Chondrocyte (in vitro differentiated cells): ENCODE data around the gene EPB41L4A. TPM values are rescaled to one million over a fixed set of nuclear protein-coding genes. Genes with fewer than 3 reads are reported as not detected.

Source experiments
- DNase-seq: peaks from one replicate; pipeline ENCODE4 v3.0.0; 2021; ENCODE audit warnings: mixed read lengths, low spot score
- H3K27ac Mint-ChIP-seq: one replicate; pipeline ENCODE4 v1.8.0; 2021; ENCODE audit warnings: mild to moderate bottlenecking, moderate library complexity, mixed read lengths; ENCODE audit not compliant: unreplicated experiment
- H3K27me3 Mint-ChIP-seq: 2 replicates; pipeline ENCODE4 v1.8.0; 2021; ENCODE audit warnings: low read depth, mixed read lengths
- H3K36me3 Mint-ChIP-seq: 2 replicates; pipeline ENCODE4 v1.8.0; 2021; ENCODE audit warnings: low read depth, mixed read lengths
- H3K4me1 Mint-ChIP-seq: 2 replicates; pipeline ENCODE4 v1.8.0; 2021; ENCODE audit warnings: low read depth, mild to moderate bottlenecking, mixed read lengths
- H3K4me3 Mint-ChIP-seq: one replicate; pipeline ENCODE4 v1.8.0; 2021; ENCODE audit warnings: mild to moderate bottlenecking, moderate library complexity, mixed read lengths; ENCODE audit not compliant: unreplicated experiment
- H3K9me3 Mint-ChIP-seq: 2 replicates; pipeline ENCODE4 v1.8.0; 2021; ENCODE audit warnings: low read depth, mixed read lengths
- CTCF ChIP-seq: fragments of 200-600 bp; sonication (generic); IDR thresholded peaks from 2 replicates; pipeline ENCODE4 v1.5.0; 2021; ENCODE audit warnings: antibody characterized with exemption, mild to moderate bottlenecking, moderate library complexity
- total RNA-seq: library from RNA; stranded (reverse); gene quantifications from 3 replicates; pipeline ENCODE4 v1.2.1, GENCODE V29; 2021

Gene EPB41L4A
- total RNA-seq, 1 donor from 2014 or later = 3.9 TPM

DNA sequence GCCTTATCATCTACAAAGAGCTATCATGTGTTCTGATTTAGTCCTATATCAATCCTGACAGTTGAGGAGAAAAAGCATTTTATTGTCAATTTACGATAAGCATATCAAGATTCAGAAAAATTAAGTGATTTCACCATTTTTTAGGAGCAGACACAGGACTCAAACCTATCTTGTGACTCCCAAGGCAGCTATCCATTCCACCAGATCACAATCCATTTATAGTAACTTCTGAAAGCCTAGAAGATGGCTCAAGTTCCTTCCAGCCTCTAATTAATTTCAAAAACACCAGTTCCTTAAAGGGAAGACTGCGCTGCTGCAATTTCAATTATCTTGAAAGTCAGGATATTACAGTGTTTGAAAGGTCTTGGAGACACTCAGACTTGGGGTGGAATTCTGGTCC lies 114.3 kb downstream of the EPB41L4A start:
- no peaks in the 10 kb centered on the region for H3K36me3 Mint-ChIP-seq
- H3K27ac Mint-ChIP-seq = no peak overlapping the region
- peaks cover 3% of the 10 kb centered on the region for H3K27me3 Mint-ChIP-seq
- H3K9me3 Mint-ChIP-seq = peaks cover 9% of the 10 kb centered on the region
- no peaks in the 10 kb centered on the region for H3K4me1 Mint-ChIP-seq
- no peak for DNase-seq
- H3K4me3 Mint-ChIP-seq = no peak overlapping the region
- TF ChIP-seq CTCF = no peak

DNA sequence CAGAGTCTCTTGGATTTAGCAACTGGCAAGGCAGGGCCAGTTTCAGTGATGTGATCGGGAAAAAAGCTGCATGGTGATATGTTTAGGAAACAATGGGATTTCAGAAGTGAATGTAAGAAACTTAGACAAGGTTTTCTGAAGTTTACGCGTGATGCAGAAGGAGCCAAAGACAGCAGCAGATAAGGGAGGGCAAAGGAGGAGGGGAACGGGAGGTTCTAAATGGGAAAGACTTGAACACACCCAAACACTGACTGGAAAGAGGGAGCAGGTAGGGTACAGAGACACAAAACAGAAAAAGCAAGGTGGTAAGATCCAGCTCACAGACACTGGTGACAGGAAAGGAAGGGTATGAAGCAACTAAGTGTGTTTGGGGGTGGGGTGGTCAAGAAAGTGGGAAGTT lies 115.4 kb downstream of the EPB41L4A start:
- no peak for DNase-seq

GRCh38 chr5:112294126-112294525 lies 125.0 kb downstream of the EPB41L4A start:
- H3K36me3 Mint-ChIP-seq = peaks cover 6% of the 10 kb centered on the region
- no peaks in the 10 kb centered on the region for H3K27me3 Mint-ChIP-seq
- H3K9me3 Mint-ChIP-seq = peaks cover 19% of the 10 kb centered on the region
- H3K27ac Mint-ChIP-seq = no peak overlapping the region
- no peak overlapping the region for H3K4me3 Mint-ChIP-seq
- H3K4me1 Mint-ChIP-seq = no peaks in the 10 kb centered on the region
- TF ChIP-seq CTCF = no peak
- no peak for DNase-seq

More for the DNA sequence above, 115.4 kb downstream of the EPB41L4A start:
- Mint-ChIP-seq H3K4me1 (no peaks in the 10 kb centered on the region), H3K36me3 (no peaks in the 10 kb centered on the region), H3K27me3 (peaks cover 3% of the 10 kb centered on the region), H3K9me3 (peaks cover 16% of the 10 kb centered on the region), H3K4me3 (no peak overlapping the region), H3K27ac (no peak overlapping the region)
- TF ChIP-seq CTCF = no peak

- Mint-ChIP-seq H3K4me1 (no peaks in the 10 kb centered on the region), H3K27me3 (no peaks in the 10 kb centered on the region), H3K4me3 (no peak overlapping the region), H3K36me3 (peaks cover 6% of the 10 kb centered on the region), H3K27ac (no peak overlapping the region), H3K9me3 (peaks cover 14% of the 10 kb centered on the region)
- DNase-seq = no peak
- TF ChIP-seq CTCF = no peak
These were observed 125.5 kb downstream of the EPB41L4A start for GRCh38 chr5:112293587-112293986.

GRCh38 chr5:112290691-112291090 lies 128.4 kb downstream of the EPB41L4A start:
- Mint-ChIP-seq H3K27ac (no peak overlapping the region), H3K9me3 (no peaks in the 10 kb centered on the region), H3K36me3 (no peaks in the 10 kb centered on the region), H3K4me1 (no peaks in the 10 kb centered on the region), H3K4me3 (no peak overlapping the region), H3K27me3 (no peaks in the 10 kb centered on the region)
- no peak for DNase-seq
- TF ChIP-seq CTCF = no peak
